GM12864 (cell line): ENCODE measurements around the gene ZFP36.
A peak's percentile ranks its signal among the peaks of the same experiment; 100 is the strongest.

Source experiments
- DNase-seq: peaks from one replicate; pipeline ENCODE4 v3.0.0-alpha.2; 2011; ENCODE audit warnings: low read depth
- H3K4me3 ChIP-seq: 2 replicates; pipeline ENCODE4 v1.5.1; 2011; ENCODE audit warnings: mild to moderate bottlenecking, low read depth, low read length, control low read depth
- TF ChIP-seq, protein P1 (sequence below): IDR thresholded peaks from 2 replicates; pipeline ENCODE4 v1.5.1; 2011; ENCODE audit warnings: low read depth, mild to moderate bottlenecking, moderate library complexity, low read length, control low read depth, inconsistent platforms; ENCODE audit errors: missing control alignments

Gene ZFP36

DNA sequence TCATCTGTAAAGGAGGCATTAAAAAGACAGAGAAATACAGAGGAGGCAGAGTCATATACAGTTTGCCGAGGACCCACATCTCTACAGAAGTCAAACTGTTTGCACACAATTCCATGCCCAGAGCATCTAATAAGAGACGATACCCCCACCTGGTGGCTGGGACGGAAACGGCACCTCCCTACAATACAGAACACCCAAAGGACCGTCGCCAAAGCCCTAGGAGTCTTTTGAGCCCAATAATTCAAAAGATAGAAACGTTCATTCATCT is 5.1 kb downstream of the ZFP36 start:
- DNase-seq = peak; percentile 87
- peak overlapping the region; percentile 24; the same call in 1 of the 2 replicates for H3K4me3 ChIP-seq
- TF ChIP-seq, protein P1, sequence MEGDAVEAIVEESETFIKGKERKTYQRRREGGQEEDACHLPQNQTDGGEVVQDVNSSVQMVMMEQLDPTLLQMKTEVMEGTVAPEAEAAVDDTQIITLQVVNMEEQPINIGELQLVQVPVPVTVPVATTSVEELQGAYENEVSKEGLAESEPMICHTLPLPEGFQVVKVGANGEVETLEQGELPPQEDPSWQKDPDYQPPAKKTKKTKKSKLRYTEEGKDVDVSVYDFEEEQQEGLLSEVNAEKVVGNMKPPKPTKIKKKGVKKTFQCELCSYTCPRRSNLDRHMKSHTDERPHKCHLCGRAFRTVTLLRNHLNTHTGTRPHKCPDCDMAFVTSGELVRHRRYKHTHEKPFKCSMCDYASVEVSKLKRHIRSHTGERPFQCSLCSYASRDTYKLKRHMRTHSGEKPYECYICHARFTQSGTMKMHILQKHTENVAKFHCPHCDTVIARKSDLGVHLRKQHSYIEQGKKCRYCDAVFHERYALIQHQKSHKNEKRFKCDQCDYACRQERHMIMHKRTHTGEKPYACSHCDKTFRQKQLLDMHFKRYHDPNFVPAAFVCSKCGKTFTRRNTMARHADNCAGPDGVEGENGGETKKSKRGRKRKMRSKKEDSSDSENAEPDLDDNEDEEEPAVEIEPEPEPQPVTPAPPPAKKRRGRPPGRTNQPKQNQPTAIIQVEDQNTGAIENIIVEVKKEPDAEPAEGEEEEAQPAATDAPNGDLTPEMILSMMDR = peak; percentile 89

DNA sequence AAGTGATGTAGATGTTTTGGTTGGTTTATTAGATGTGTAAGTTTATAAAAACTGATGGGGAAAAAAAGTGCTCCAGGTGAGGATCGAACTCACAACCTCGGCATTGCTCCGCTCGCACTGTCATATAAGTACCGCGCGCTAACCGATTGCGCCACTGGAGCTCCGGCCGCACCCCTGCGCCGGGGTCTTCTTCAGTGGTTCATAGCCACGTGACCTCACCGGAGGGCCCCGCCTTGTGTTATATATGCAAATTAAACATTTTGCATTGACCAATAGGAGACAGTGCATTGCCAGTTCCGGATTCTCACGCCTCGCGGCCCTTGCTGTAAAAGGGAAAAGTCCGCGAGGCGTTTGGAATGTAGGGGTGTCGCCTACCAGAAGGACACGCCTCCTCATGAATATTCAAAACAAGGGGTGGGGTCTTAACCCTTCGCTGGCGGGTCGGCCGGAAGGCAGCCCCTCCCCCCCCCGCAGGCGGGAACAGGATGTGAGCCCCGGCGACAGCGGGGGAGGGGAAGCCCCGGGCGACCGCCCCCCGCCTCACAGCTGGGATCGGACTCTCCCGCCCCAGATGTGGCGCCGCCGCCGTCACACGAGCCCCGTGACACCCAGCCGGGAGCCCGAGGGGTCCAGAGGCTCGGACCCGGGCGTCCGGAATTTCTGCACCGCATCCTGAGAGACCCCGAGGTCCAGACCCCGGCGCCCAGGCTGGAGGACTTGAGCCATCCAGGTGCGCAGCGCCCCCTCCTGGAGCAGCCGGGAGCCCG is 5.6 kb downstream of the ZFP36 start, which contains the start of gene PLEKHG2:
Gene PLEKHG2 (plus strand): TSS at position 570 of the 767 bp plus-strand sequence. CDS start 1,418 bp downstream, outside the sequence.
- DNase-seq = peak; percentile 99
- TF ChIP-seq, protein P1 = peak; percentile 75
- peak within 1 kb of the TSS; percentile 98 for H3K4me3 ChIP-seq

DNA sequence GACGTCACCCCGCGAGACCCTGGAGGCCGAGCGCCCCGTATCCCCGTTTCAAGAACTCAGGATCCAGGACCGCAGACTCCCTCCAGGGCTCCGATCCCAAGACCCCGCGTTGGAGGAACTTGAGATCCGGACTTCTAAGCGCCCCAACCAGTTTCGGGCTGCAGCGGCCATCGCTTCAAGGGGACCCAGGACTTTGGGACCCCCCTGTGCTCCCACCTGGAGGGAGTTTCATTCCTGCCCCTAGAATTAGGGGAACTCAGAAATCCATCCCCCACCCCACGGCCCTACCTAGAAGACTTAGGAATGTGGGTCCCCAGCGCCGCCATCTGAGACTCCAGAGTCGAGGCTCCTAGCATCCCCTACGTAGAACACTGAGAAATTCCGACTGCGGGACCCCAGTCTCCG is 6.2 kb downstream of the ZFP36 start:
- TF ChIP-seq, protein P1 = no peak
- peak overlapping the region; percentile 76 for H3K4me3 ChIP-seq
- no peak for DNase-seq

DNA sequence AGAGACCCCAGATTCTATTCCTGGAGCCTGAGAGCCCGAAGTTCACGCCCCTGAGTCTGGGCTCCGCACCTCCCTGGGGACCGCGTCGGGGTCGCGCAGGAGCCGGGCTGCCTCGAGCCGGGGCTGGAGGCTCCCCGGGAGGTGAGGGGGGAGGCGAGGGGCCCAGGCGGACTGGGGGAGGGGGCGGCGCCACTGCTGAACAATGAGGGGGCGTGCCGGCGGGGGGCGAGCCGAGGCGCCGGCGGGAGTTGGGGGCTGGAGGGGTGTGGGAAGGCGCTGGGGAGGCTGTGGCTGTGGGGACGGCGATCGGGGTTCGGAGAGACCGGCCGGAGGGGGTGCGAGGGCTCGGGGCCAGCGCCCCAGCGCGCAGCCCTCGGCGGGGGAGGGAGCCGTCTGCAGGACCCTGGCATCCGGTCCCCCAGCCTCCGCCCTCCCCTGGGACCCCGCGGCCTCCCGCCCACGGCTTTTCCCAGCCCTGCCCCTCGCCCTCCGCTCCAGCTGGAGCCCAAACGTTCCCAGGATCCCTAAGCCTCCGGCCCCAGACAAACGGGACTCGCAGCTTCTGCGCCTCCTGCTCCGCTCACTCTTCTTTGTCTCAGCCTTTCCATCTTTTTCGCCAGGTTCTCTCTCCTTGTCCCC is 6.7 kb downstream of the ZFP36 start:
- TF ChIP-seq, protein P1 = no peak
- no peak for DNase-seq

DNA sequence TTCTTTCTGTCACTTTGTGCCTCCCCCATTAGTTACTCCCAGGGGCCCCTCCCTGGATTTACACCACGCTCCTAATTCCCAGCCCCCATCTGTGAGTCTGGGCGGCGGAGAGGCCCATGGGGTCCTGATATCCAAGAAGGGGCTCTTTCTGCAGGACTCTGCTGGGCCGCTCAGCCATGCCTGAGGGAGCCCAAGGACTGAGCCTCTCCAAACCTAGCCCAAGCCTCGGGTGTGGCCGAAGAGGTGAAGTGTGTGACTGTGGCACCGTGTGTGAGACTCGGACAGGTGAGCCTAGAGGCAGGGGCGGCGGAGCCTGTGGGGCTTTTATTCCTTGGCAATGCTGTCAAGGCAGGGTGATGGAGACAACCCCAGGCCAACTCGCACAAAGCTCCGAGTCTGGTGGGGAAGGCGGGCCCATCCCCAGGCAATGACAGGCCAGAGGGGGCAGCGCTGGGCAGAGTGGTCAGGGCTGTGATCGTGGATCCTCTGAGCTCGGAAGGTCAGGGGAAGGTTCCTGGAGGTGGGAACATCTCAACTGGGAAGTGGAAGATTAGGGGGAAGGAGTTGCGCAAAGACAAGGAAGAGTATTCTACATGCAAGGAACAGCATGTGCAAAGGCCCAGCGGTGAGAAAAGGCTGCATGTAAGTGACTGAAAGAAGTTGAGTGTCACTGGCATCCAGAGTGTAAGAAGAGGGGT is 7.4 kb downstream of the ZFP36 start:
- H3K4me3 ChIP-seq = peak overlapping the region; percentile 76
- no peak for DNase-seq
- TF ChIP-seq, protein P1 = peak; percentile 37

More for the DNA sequence above, 6.7 kb downstream of the ZFP36 start:
- peak overlapping the region; percentile 76 for H3K4me3 ChIP-seq

DNA sequence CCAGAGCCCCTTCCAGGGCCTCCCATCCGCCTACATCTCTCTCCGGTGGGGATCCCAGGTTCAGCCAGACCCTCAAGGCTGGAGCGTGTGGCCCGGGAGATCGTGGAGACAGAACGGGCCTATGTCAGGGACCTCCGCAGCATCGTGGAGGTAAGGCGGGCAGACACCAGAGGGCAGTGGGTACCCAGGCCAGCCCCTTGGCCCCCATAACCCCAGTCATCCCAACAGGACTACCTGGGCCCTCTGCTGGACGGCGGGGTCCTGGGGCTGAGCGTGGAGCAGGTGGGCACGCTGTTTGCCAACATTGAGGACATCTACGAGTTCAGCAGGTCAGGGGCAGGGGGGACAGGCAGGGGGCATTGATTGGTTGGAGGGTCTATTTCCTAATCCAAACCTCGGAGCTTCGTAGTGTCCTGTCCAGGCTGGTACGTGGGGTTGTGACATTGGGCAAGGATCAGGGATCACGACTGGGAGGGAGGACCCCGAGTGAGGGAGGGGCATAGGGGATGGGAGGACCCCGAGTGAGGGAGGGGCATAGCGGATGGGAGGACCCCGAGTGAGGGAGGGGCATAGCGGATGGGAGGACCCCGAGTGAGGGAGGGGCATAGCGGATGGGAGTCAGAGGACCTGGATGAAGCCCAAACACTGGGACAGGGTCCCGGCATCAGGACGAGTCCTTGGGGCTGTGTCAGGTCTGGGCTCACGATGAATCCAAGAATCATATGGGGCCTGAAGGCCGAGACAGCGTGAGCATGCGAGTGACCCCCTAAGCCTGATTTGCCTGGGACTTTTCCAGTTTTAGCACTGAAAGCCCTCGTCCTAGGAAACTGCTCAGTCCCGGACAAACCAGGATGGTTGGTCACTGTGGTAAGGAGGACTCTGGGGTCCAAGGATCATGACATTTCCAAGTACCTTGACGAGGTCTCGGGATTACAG is 8.7 kb downstream of the ZFP36 start:
- peak overlapping the region; percentile 76; the same call in 1 of the 2 replicates for H3K4me3 ChIP-seq
- DNase-seq = no peak
- TF ChIP-seq, protein P1 = no peak
